Calu3 (cell line): ENCODE data around the gene FAT3. TPM values are rescaled to one million over a fixed set of nuclear protein-coding genes. Genes with fewer than 3 reads are reported as not detected.

Experiments used
- BruUV-seq: library from RNA; stranded (reverse); fragments of 400-500 nt; replicated peaks from 2 replicates; lab custom pipeline; 2021; lab: Mats Ljungman, UMichigan
- CTCF ChIA-PET: fragments of 300-600 bp; sonication (Branson Sonifier 250); formaldehyde crosslinking; loops from one replicate; lab custom pipeline; 2022; ENCODE audit warnings: antibody characterized with exemption; lab: Charles Lee
- DNase-seq: peaks from one replicate; pipeline ENCODE4 v3.0.0; 2022
- H3K27ac Mint-ChIP-seq: one replicate; pipeline ENCODE4 v1.8.0; 2022; ENCODE audit warnings: mixed read lengths; ENCODE audit not compliant: unreplicated experiment
- H3K27me3 Mint-ChIP-seq: one replicate; pipeline ENCODE4 v1.8.0; 2022; ENCODE audit warnings: mixed read lengths; ENCODE audit not compliant: unreplicated experiment
- H3K36me3 Mint-ChIP-seq: one replicate; pipeline ENCODE4 v1.8.0; 2022; ENCODE audit warnings: mild to moderate bottlenecking, moderate library complexity, mixed read lengths; ENCODE audit not compliant: insufficient read depth, unreplicated experiment
- H3K4me1 Mint-ChIP-seq: one replicate; pipeline ENCODE4 v1.8.0; 2022; ENCODE audit warnings: mild to moderate bottlenecking, low read depth, mixed read lengths; ENCODE audit not compliant: unreplicated experiment
- H3K4me3 Mint-ChIP-seq: one replicate; pipeline ENCODE4 v1.8.0; 2022; ENCODE audit warnings: mild to moderate bottlenecking, low read depth, moderate library complexity, mixed read lengths; ENCODE audit not compliant: unreplicated experiment
- H3K9me3 Mint-ChIP-seq: one replicate; pipeline ENCODE4 v1.8.0; 2022; ENCODE audit warnings: low read depth, mixed read lengths; ENCODE audit not compliant: unreplicated experiment
- CTCF ChIP-seq: fragments of 200-600 bp; IDR thresholded peaks from one replicate; pipeline ENCODE4 v1.8.0; 2022; ENCODE audit warnings: antibody characterized with exemption; ENCODE audit not compliant: unreplicated experiment
- intact Hi-C: fragments of 100-400 bp; cut with micrococcal nuclease; formaldehyde crosslinking; loops from one replicate; pipeline ENCODE4 v1.10.0; 2022; ENCODE audit not compliant: unreplicated experiment
- total RNA-seq: library from RNA; stranded (reverse); gene quantifications from 2 replicates; pipeline ENCODE4 v1.2.3, GENCODE V29; 2022

FAT3 gene
- total RNA-seq, 1 experiment from 2014 or later: 0.68 TPM

- Mint-ChIP-seq H3K36me3 (no peaks in the 10 kb centered on the region), H3K27ac (no peak overlapping the region), H3K4me1 (no peaks in the 10 kb centered on the region), H3K27me3 (no peaks in the 10 kb centered on the region), H3K9me3 (peaks cover 3% of the 10 kb centered on the region), H3K4me3 (no peak overlapping the region)
- intact Hi-C loops: no loop called here
- no peak for DNase-seq
- CTCF ChIA-PET: no interaction called here
- BruUV-seq: no TSS peak
- TF ChIP-seq CTCF: no peak
Observed at GRCh38 chr11:92253945-92254344, 29.3 kb downstream of the FAT3 start.

GRCh38 chr11:92257536-92257935 lies 32.9 kb downstream of the FAT3 start:
- Mint-ChIP-seq H3K27ac (no peak overlapping the region), H3K4me3 (no peak overlapping the region), H3K4me1 (no peaks in the 10 kb centered on the region), H3K9me3 (peaks cover 3% of the 10 kb centered on the region), H3K27me3 (no peaks in the 10 kb centered on the region), H3K36me3 (no peaks in the 10 kb centered on the region)
- no peak for TF ChIP-seq CTCF
- BruUV-seq: no TSS peak
- CTCF ChIA-PET: no interaction called here
- intact Hi-C loops: no loop called here
- DNase-seq: no peak

- Mint-ChIP-seq H3K9me3 (peaks cover 3% of the 10 kb centered on the region), H3K36me3 (no peaks in the 10 kb centered on the region), H3K27me3 (no peaks in the 10 kb centered on the region), H3K27ac (no peak overlapping the region), H3K4me3 (no peak overlapping the region), H3K4me1 (no peaks in the 10 kb centered on the region)
- no peak for TF ChIP-seq CTCF
- intact Hi-C loops: no loop called here
- CTCF ChIA-PET: interaction anchor here (0.6 kb wide), 1 partner anchor 1794 kb away, joined by 8 read pairs; no protein-coding TSS in a partner anchor
- BruUV-seq: no TSS peak
- DNase-seq: no peak
Observed at GRCh38 chr11:92259861-92260260, 35.2 kb downstream of the FAT3 start.

GRCh38 chr11:92264350-92264749 lies 39.7 kb downstream of the FAT3 start:
- no peak for DNase-seq
- H3K27me3 Mint-ChIP-seq: no peaks in the 10 kb centered on the region

More at GRCh38 chr11:92264350-92264749, 39.7 kb downstream of the FAT3 start:
- peaks cover 9% of the 10 kb centered on the region for H3K4me1 Mint-ChIP-seq
- H3K4me3 Mint-ChIP-seq: no peak overlapping the region
- no TSS peak for BruUV-seq
- no peaks in the 10 kb centered on the region for H3K9me3 Mint-ChIP-seq
- H3K36me3 Mint-ChIP-seq: no peaks in the 10 kb centered on the region
- CTCF ChIA-PET: interaction anchor here (1.0 kb wide), 1 partner anchor 53 kb away, joined by 4 read pairs; no protein-coding TSS in a partner anchor
- H3K27ac Mint-ChIP-seq: no peak overlapping the region
- no peak for TF ChIP-seq CTCF
- intact Hi-C loops: no loop called here
